IPS-18c (cell line): ENCODE results near the gene POLR1E.
"Not testable (repeated sequence)": the region's sequence is repeated elsewhere in the genome, so short reads cannot be mapped to it uniquely, and the experiment has no call there.

Experiments used
- H3K4me3 ChIP-seq: 2 replicates; pipeline ENCODE4 v1.7.0; 2013; ENCODE audit warnings: low read depth, mild to moderate bottlenecking, low read length, moderate library complexity; ENCODE audit not compliant: insufficient read depth
- H3K9me3 ChIP-seq: one replicate; pipeline ENCODE4 v1.6.1; 2013; ENCODE audit warnings: mild to moderate bottlenecking, low read length, moderate library complexity; ENCODE audit not compliant: control insufficient read depth, insufficient read depth

POLR1E gene

DNA sequence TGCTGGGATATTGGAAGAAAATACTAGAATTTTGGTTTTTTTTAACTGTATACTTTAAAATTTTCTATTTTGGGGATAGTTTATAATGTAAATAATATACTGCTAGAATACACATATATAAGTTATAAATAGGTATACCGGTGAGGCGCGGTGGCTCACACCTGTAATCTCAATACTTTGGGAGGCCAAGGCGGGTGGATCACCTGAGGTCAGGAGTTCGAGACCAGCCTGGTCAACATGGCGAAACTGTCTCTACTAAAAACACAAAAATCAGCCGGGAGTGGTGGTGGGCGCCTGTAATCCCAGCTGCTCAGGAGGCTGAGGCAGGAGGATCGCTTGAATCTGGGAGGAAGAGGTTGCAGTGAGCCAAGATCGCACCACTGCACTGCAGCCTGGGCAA lies 28.7 kb downstream of the POLR1E start:
- H3K4me3 ChIP-seq, H3K9me3 ChIP-seq: not testable (repeated sequence)

GRCh38 chr9:37514999-37515398 lies 29.3 kb downstream of the POLR1E start:
- H3K9me3 ChIP-seq: no peaks in the 10 kb centered on the region
- H3K4me3 ChIP-seq: no peak overlapping the region

GRCh38 chr9:37515620-37516258 lies 30.0 kb downstream of the POLR1E start:
- no peak overlapping the region for H3K4me3 ChIP-seq
- H3K9me3 ChIP-seq: no peaks in the 10 kb centered on the region

DNA sequence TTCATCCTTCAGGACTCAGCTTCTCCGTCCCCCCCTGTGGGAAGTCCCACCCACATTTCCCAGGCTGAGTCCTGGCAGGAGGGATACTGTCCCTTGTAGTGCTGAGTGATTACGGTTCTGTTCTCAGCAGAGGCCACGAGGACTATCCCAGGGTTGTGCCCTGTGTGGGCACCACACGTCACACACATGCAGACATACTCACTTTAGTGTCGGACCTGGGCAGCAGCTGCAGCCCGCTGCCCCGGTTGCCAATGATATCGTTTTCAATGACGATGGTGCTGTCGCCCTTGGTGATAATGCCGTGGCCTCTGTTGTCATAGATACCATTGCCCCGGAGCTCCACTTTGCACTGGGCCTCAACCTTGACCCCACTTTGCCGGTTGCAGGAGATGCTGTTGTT lies 32.2 kb downstream of the POLR1E start:
- no peak overlapping the region for H3K4me3 ChIP-seq

GRCh38 chr9:37520641-37521040 lies 34.9 kb downstream of the POLR1E start:
- Histone ChIP-seq H3K4me3 (no peak overlapping the region), H3K9me3 (no peaks in the 10 kb centered on the region)

More for the DNA sequence above, 32.2 kb downstream of the POLR1E start:
- no peaks in the 10 kb centered on the region for H3K9me3 ChIP-seq

DNA sequence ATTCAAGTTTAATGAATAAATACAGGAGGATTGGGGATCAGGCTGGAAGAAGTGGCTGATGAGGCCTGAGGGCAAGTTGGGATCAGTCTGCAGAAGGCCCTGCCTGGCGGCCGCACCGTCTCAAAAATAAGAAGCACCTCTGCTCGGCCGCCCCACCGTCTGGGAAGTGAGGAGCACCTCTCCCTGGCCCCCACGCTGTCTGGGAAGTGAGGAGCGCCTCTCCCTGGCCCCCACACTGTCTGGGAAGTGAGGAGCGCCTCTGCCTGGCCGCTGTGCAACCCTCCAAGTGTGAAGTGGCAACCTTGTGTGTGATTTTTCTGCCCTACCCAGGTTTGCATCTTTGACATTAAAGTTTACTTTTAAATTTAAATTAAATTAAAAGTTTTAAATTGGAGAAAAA lies 35.4 kb downstream of the POLR1E start:
- no peaks in the 10 kb centered on the region for H3K9me3 ChIP-seq
- H3K4me3 ChIP-seq: no peak overlapping the region

DNA sequence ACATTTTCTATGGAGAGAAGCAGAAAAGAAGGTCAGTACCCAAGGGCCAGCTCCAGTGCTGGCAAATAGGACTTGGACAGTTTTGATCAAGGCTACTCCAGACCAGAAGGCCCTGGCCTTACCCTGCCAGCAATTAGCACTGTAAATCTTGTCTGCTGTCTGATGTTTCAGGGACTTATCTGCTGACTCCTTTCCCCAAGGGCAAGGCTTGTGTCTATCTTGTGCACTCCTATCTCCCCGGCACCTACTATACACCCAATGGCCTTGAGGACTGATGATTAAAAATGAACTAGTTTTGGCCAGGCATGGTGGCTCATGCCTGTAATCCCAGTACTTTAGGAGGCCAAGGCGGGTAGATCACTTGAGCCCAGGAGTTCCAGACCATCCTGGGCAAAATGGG lies 37.2 kb downstream of the POLR1E start:
- H3K4me3 ChIP-seq: no peak overlapping the region
- no peaks in the 10 kb centered on the region for H3K9me3 ChIP-seq

DNA sequence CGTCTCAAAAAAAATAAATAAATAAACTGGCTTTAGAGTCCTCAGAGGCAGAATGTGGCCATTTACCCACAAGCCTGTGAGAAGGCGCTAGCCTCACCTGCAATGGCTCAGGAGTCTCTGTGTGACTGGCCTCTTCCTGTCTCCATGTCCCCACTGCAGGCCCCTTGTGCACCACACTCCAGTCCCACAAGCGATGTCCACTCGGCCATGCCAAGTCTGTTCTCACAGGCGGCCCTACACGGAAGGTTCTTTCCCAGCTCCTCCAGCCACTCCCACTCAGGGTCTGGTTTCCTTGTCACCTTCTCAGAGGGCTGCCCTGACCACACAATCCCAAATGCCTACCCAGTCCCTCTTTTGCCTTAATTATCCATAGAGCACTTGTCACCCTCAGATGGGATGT lies 38.2 kb downstream of the POLR1E start:
- no peak overlapping the region for H3K4me3 ChIP-seq
- H3K9me3 ChIP-seq: no peaks in the 10 kb centered on the region

DNA sequence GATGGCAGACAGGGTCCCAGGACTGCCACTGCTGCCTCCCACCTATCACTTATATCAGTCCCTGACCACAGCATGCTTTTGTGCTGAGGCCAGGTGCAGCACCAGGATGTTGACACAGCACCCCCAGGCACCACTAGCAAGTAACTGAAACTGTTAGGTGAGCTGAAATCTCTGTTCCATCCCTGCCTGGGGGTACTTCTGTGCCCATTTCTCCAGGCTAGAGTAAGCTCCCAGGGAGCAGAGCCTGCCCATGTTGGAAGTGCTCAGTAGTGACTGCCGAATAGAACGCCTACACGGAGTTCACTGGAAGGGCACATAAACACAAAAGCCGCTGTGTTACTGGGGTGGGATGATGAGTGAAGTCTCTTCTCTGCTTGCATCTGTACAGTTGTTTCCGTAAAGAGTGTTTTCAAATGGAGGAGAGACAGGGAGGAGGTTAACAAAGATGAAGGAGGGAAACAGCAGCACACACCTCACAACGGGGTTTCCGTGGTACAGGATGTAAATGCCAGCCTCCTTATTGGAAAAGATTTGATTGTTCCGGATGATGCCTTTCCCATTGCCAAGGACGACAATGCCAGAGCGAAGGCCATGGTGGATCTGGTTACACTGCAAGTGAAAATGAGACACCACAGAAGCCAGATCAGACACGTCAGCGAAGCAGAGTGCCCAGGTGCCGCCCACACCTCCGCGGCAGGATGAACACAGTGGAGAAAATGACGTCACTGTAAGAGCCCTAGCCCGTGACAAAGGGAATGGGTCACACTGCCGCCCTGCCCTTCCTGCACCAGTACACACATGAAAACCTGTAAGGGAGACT lies 43.1 kb downstream of the POLR1E start:
- Histone ChIP-seq H3K4me3 (no peak overlapping the region), H3K9me3 (no peaks in the 10 kb centered on the region)

DNA sequence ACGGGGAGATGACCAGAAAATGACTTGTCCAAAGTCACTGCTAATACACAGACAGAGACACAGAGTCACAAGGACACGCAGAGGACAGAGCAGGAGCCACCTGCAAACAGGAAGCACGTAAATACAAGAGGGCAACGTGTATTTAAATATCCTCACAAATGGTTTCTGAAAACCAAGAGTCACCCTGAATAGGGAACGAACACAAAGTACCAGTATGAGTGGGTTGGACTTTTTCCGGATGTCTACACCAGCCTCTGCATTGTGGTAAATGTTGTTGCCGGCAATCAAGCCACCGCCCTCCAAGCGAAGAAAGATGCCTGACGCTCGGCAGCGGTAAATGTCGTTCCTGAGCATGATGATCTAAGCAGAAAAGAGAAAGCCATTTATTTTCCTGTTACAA lies 46.0 kb downstream of the POLR1E start:
- no peak overlapping the region for H3K4me3 ChIP-seq
- H3K9me3 ChIP-seq: no peaks in the 10 kb centered on the region

- no peaks in the 10 kb centered on the region for H3K9me3 ChIP-seq
- no peak overlapping the region for H3K4me3 ChIP-seq
These were observed 48.7 kb downstream of the POLR1E start for GRCh38 chr9:37534412-37534811.

DNA sequence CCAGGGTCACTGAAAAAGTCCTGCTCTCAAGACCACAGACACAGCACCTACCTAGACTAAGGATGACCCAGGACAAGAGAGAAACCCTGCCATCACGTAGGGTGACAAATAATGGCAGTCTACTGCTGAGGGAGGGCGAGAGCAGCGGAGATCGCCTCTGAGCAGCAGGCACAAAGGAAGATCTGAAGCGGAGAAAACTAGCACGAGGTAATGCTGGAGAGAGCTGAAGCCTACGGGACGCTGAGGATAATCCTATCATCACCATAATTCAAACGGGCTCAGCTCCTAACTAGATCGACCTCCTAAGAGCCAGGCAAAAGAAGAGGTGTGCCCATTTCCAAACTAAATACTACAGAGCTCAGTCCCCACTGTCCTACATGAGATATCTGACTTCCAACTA lies 49.2 kb downstream of the POLR1E start:
- no peak overlapping the region for H3K4me3 ChIP-seq
- no peaks in the 10 kb centered on the region for H3K9me3 ChIP-seq

DNA sequence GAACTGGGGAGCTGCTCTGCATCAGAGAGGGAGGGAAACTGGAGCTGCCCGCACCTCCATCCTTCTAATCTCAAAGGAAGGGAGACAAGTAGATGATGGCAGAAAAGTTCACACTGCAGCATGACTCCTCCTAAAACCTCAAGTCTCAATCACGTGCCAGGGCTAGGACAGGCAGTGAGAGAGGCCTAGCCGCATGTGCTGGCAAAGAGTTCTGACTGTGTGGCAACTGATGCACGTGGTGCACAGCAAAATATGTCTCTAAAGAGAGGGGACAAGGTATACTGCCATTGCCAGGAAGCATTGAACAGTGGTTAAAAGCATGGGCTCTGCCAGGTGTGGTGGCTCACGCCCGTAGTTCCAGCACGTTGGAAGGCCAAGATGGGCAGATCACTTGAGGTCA lies 52.4 kb downstream of the POLR1E start:
- no peaks in the 10 kb centered on the region for H3K9me3 ChIP-seq
- H3K4me3 ChIP-seq: no peak overlapping the region

- Histone ChIP-seq H3K9me3 (no peaks in the 10 kb centered on the region), H3K4me3 (no peak overlapping the region)
These were observed 53.9 kb downstream of the POLR1E start for GRCh38 chr9:37539634-37540033.

GRCh38 chr9:37540634-37541033 lies 54.9 kb downstream of the POLR1E start:
- Histone ChIP-seq H3K4me3 (no peak overlapping the region), H3K9me3 (no peaks in the 10 kb centered on the region)

DNA sequence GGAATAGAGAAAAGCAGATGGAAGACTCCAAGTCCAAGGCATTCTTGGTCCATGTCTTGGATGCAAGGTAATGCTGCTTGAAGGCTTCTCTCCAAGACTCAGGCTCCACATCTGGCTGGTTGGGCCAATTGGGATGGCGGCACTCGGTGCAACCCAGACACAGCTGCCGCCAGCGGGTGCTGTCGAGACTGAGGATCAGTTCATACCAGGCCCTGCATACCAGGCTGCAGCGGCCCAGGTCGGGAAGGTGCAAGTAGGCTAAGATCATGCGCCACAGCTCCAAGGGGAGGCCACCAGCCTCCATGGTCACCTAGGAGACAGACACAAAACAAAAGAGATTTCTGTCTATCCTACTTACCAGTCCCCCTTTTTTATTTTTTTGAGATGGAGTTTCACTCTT lies 55.7 kb downstream of the POLR1E start:
- no peaks in the 10 kb centered on the region for H3K9me3 ChIP-seq
- no peak overlapping the region for H3K4me3 ChIP-seq

DNA sequence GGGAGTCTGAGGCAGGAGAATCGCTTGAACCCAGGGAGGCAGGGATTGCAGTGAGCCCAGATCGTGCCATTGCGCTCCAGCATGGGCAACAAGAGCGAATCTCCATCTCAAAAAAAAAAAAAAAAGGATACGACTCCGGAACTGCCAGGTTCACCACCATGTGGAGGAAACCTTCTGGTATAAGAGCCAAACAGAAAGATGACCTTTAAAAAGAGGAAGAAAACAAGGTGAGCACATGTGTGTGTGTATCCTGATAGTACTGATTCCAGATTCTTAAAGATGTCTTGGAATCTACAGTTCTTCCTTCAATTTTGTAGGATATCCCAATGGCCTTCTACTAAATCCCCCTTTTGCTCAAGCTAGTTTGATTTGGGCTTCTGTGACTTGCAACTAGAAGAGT lies 56.7 kb downstream of the POLR1E start:
- Histone ChIP-seq H3K4me3 (no peak overlapping the region), H3K9me3 (no peaks in the 10 kb centered on the region)

GRCh38 chr9:37542895-37543294 lies 57.1 kb downstream of the POLR1E start:
- no peaks in the 10 kb centered on the region for H3K9me3 ChIP-seq
- no peak overlapping the region for H3K4me3 ChIP-seq

- H3K9me3 ChIP-seq: no peaks in the 10 kb centered on the region
- H3K4me3 ChIP-seq: no peak overlapping the region
These were observed 57.7 kb downstream of the POLR1E start for GRCh38 chr9:37543468-37543867.
